HG03457 (cell line): Measurements from ENCODE around the gene CATSPERD.

ENCODE experiments used
- ATAC-seq: cut with Tn5 transposase; IDR thresholded peaks from one replicate; pipeline ENCODE4 v1.9.1; 2021; ENCODE audit warnings: moderate number of reproducible peaks; ENCODE audit not compliant: unreplicated experiment

The CATSPERD gene

DNA sequence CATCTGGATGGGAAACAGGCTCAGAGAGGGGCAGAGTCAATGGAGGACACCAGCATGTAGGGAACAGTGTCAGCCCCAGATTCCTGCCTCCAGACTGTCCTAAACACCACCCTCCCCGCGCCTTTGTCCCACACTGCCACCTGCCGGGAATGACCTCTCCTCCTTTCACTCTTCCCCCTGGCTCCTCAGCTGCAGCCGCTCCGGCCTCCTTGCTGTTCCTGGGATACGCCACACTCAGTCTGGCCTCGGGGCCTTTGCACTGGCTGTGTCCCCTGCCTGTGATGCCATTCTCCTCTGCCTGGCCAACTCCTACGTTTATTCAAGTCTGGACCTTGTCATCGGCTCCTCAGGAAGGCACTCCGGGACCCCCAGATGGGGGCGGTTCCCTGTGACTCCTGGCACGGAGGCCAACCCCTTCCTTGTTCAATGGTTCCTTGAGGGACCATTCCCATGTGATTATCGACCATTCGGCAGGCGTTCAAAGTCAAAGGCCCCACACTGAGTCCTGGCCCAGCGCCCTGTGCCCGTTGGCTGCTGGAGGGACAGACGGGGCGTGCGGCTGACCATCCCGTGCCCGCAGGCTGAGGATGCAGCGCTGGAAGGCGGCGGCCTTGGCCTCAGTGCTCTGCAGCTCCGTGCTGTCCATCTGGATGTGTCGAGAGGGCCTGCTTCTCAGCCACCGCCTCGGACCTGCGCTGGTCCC, 103.3 kb downstream of the CATSPERD start:
- no peak for ATAC-seq

- ATAC-seq = no peak
Observed at GRCh38 chr19:5824751-5825150, 104.3 kb downstream of the CATSPERD start.

DNA sequence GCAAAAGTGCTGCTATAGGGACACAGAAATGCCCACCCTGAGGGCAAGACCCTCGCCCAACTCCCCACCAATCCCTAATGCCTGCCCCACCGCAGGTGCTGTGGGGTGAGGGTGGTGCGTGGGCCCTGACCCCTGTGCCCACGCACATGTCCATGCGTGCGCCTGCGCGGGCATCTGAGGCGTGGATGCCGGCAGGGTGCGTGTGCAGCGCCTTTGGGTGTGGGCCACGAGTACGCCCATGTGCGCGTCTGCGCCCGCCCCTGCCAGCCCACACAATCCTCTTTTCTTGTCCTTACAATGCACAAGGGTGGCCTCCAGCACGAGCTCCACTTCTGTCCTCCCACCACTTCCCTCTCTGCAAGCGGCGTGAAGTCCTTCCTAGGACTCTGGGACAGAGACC, 104.7 kb downstream of the CATSPERD start:
- ATAC-seq = no peak

DNA sequence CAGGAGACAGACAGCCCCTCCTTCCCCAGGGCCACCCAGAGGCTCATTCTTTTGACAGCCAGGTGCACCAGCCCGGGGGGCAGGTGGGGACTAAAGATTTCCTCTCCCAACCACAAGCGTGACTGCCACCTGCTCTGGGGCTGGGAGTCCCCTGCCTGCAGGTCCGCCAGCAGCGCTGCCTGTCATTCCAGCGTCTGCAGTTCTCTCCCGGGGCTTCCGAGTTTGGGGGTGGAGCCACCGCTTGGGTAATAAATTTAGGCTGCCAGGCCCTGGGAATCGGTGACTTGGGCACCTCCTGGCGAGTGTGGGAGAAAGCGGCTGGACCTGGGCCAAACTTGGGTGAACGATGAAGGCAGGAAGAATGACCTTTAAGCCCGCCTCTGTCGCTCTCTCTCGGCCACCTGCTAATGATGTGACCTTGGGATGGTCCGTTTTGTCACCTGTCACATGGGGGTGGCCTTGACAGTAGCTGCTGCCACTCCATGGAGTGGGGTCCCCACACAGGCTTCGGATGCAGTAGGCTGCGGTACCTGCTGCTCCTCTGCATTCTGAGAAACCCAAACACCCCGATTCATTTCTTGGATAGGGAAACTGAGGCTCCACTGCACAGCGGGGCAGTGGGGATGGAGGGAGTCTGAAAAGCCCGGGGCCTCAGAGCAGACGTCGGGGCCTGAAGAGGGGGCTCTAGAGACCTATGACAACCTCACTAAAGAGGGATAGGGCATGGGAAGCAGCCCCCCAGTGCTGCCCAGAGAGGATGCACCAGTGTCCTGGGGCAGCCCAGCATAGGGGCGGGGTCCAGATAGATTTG, 106.3 kb downstream of the CATSPERD start:
- ATAC-seq = no peak

DNA sequence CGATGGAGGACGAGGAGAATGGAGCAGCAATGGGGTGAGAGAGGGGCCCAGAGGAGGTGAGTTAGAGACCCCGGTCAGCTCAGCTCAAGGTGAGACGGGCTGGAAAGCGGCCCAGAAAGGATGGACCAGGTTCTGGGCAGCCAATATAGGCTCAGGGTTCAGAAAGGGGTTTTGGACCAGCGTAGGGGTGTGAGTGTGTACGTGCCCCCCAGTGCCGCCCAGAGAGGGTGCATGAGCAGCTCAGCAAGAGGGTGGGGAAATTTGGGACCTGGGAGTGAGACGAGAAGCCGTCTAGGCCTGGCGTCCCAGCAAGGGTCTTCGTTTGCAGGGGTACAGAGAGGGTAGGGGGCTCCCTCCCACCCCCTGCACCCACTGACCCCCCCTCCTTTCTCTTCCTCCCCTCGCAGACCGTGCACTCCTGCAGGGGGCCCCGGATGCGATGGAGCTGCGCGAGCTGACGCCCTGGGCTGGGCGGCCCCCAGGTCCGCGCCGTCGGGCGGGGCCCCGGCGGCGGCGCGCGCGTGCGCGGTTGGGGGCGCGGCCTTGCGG, 107.0 kb downstream of the CATSPERD start:
- no peak for ATAC-seq

DNA sequence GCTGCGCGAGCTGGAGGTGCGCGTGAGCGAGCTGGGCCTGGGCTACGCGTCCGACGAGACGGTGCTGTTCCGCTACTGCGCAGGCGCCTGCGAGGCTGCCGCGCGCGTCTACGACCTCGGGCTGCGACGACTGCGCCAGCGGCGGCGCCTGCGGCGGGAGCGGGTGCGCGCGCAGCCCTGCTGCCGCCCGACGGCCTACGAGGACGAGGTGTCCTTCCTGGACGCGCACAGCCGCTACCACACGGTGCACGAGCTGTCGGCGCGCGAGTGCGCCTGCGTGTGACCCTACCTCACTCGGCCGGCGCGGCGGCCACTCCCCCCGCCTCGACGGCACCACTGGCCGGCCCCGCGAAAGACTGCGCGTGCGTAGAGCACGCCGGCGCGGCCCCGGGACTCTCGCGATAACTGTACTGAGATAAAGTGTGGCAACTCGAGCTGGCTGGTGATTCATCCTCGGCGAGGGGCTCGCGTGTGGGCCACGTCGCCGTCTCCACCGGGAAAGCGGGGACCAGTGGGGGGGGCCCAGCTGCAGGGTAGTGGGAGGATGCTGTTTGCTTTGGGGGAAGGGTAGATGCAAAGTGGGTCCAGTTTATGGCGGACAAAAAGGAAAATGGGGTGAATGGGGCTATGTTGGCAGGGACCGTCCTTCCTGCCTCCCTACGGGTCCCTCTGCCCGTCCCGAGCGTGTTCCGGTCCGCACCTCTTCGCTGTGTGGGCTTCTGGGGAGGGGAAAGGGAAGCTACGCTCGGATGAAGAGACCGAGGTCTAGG, 107.6 kb downstream of the CATSPERD start:
- peak; percentile 39 for ATAC-seq
